ENCODE results near the gene SOX21.

The SOX21 gene

DNA sequence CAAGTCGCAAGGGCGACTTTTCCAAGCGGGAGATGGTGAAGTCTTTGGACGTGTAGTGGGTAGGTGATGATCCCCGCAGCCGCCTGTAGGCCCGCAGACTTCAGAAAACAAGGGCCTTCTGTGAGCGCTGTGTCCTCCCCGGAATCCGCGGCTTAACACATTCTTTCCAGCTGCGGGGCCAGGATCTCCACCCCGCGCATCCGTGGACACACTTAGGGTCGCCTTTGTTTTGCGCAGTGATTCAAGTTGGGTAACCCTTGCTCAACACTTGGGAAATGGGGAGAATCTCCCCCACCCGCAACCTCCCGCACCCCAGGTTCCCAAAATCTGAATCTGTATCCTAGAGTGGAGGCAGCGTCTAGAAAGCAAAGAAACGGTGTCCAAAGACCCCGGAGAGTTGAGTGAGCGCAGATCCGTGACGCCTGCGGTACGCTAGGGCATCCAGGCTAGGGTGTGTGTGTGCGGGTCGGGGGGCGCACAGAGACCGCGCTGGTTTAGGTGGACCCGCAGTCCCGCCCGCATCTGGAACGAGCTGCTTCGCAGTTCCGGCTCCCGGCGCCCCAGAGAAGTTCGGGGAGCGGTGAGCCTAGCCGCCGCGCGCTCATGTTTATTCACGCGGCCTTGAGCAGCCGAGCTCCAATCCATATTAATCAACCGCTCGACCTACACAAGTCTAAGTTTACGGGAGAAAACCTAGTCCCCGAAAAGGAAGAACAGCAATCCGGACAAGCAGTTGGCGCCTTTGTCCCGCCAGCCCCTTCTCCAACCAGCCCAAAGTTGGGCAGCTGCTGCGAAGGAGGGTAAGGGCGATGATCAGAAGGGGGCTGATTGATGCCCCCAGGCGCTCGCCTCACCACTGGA is 9.9 kb downstream of the SOX21 start:
- H2AFZ ChIP-seq (ENCODE audit: low read length) = no peak overlapping the region
- no peaks in the 10 kb centered on the region for H3K4me1 ChIP-seq (ENCODE audit: insufficient read depth, low read length, severe bottlenecking)
- no peaks in the 10 kb centered on the region for H3F3A ChIP-seq (ENCODE audit: insufficient read depth, low read length)
- H3K9me2 ChIP-seq (ENCODE audit: low read depth, low read length) = no peaks in the 10 kb centered on the region
- no peaks in the 10 kb centered on the region for H3K79me2 ChIP-seq (ENCODE audit: insufficient read depth, low read length)
- H3K27me3 ChIP-seq (ENCODE audit: insufficient read depth, low read length) = no peaks in the 10 kb centered on the region
- H3K4me2 ChIP-seq (ENCODE audit: low read length) = no peak overlapping the region
- no peaks in the 10 kb centered on the region for H4K20me1 ChIP-seq (ENCODE audit: insufficient read depth, low read length)
- no peak overlapping the region for H3K27ac ChIP-seq (ENCODE audit: low read depth, low read length, poor library complexity, severe bottlenecking)
- no peak overlapping the region for H3K4me3 ChIP-seq (ENCODE audit: low read depth, low read length, poor library complexity, severe bottlenecking)
- no peaks in the 10 kb centered on the region for H3K9me3 ChIP-seq (ENCODE audit: low read length)
- no peaks in the 10 kb centered on the region for H3K36me3 ChIP-seq (ENCODE audit: insufficient read depth, low read length)
- TF ChIP-seq, protein P1, sequence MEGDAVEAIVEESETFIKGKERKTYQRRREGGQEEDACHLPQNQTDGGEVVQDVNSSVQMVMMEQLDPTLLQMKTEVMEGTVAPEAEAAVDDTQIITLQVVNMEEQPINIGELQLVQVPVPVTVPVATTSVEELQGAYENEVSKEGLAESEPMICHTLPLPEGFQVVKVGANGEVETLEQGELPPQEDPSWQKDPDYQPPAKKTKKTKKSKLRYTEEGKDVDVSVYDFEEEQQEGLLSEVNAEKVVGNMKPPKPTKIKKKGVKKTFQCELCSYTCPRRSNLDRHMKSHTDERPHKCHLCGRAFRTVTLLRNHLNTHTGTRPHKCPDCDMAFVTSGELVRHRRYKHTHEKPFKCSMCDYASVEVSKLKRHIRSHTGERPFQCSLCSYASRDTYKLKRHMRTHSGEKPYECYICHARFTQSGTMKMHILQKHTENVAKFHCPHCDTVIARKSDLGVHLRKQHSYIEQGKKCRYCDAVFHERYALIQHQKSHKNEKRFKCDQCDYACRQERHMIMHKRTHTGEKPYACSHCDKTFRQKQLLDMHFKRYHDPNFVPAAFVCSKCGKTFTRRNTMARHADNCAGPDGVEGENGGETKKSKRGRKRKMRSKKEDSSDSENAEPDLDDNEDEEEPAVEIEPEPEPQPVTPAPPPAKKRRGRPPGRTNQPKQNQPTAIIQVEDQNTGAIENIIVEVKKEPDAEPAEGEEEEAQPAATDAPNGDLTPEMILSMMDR (IDR thresholded peaks at IDR 0.05; ENCODE audit: low read length) = no peak
- no peak for TF ChIP-seq EZH2 (IDR thresholded peaks at IDR 0.05; ENCODE audit: borderline replicate concordance, low read length)
- no peak overlapping the region for H3K9ac ChIP-seq (ENCODE audit: low read length)

DNA sequence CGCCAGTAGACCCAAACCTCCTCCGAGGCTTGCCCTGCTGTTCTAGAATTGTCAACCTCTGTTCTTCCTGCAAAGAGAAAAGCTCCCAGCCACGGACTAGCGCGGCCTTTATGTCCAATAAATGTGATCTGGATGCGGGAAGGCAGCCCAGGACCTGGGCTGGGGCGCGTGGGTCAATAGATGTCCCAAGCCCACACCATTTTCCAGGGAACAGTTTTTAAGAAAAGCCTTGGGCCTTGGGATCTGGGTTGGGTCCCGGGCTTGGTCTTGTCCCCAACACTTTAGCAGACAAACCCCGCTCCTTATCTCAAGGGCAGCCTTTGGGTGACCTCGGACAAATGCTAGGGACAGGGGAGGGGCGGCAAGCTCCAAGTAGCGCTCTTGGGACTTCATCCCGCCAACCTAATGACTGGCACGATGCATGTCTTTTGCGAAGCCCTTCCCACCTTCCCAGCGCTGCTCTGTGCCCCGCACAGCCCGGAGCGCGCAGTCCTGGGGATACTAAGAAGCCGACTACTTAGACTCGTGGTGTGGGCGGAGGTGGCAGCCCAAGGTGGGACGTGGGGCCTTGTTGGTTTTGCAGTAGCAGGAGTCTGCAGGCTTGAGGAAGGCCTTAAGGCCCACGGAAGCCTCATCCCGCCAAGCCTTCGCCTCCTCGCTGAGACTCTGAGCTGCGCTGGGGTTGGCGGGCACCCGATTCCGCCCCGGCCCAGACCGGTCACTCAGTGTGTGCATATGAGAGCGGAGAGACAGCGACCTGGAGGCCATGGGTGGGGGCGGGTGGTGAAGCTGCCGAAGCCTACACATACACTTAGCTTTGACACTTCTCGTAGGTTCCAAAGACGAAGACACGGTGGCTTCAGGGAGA is 10.8 kb downstream of the SOX21 start:
- Histone ChIP-seq H3K9me3 (ENCODE audit: low read length) (no peaks in the 10 kb centered on the region), H3F3A (ENCODE audit: insufficient read depth, low read length) (no peaks in the 10 kb centered on the region), H3K9ac (ENCODE audit: low read length) (no peak overlapping the region), H3K9me2 (ENCODE audit: low read depth, low read length) (no peaks in the 10 kb centered on the region), H3K36me3 (ENCODE audit: insufficient read depth, low read length) (no peaks in the 10 kb centered on the region), H3K27ac (ENCODE audit: low read depth, low read length, poor library complexity, severe bottlenecking) (no peak overlapping the region), H4K20me1 (ENCODE audit: insufficient read depth, low read length) (no peaks in the 10 kb centered on the region), H3K4me1 (ENCODE audit: insufficient read depth, low read length, severe bottlenecking) (no peaks in the 10 kb centered on the region), H3K4me3 (ENCODE audit: low read depth, low read length, poor library complexity, severe bottlenecking) (no peak overlapping the region), H3K4me2 (ENCODE audit: low read length) (no peak overlapping the region), H2AFZ (ENCODE audit: low read length) (no peak overlapping the region), H3K79me2 (ENCODE audit: insufficient read depth, low read length) (no peaks in the 10 kb centered on the region), H3K27me3 (ENCODE audit: insufficient read depth, low read length) (no peaks in the 10 kb centered on the region)
- no peak for TF ChIP-seq EZH2 (IDR thresholded peaks at IDR 0.05; ENCODE audit: borderline replicate concordance, low read length)
- TF ChIP-seq, protein P1 (IDR thresholded peaks at IDR 0.05; ENCODE audit: low read length) = no peak

DNA sequence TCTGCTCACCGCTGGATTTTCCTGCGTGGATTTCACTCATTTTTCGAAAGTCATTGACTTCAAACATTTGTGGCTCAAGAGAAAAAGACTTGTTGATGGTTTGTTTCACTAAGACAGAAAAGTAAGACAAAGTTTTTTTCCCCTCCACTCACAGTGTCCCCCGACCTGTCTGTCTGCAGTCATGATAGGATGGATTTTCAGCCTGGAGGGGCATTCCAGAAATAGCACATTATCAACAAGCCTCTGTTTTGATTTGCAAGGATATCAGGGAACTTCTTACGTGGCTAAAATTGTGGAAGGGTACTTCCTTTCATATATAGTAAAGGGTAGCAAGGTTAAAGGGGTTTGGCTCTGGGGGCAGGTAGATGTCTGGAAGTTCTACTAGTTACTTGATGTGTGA is 11.8 kb downstream of the SOX21 start:
- H3K27ac ChIP-seq (ENCODE audit: low read depth, low read length, poor library complexity, severe bottlenecking) = no peak overlapping the region
- no peaks in the 10 kb centered on the region for H3K36me3 ChIP-seq (ENCODE audit: insufficient read depth, low read length)
- no peak overlapping the region for H3K4me2 ChIP-seq (ENCODE audit: low read length)
- no peak overlapping the region for H3K9ac ChIP-seq (ENCODE audit: low read length)
- H3K9me3 ChIP-seq (ENCODE audit: low read length) = no peaks in the 10 kb centered on the region
- no peak overlapping the region for H2AFZ ChIP-seq (ENCODE audit: low read length)
- no peaks in the 10 kb centered on the region for H3K4me1 ChIP-seq (ENCODE audit: insufficient read depth, low read length, severe bottlenecking)
- H4K20me1 ChIP-seq (ENCODE audit: insufficient read depth, low read length) = no peaks in the 10 kb centered on the region
- no peak for TF ChIP-seq EZH2 (IDR thresholded peaks at IDR 0.05; ENCODE audit: borderline replicate concordance, low read length)
- TF ChIP-seq, protein P1 (IDR thresholded peaks at IDR 0.05; ENCODE audit: low read length) = no peak
- H3K27me3 ChIP-seq (ENCODE audit: insufficient read depth, low read length) = no peaks in the 10 kb centered on the region
- no peaks in the 10 kb centered on the region for H3F3A ChIP-seq (ENCODE audit: insufficient read depth, low read length)
- H3K4me3 ChIP-seq (ENCODE audit: low read depth, low read length, poor library complexity, severe bottlenecking) = no peak overlapping the region
- H3K9me2 ChIP-seq (ENCODE audit: low read depth, low read length) = no peaks in the 10 kb centered on the region
- no peaks in the 10 kb centered on the region for H3K79me2 ChIP-seq (ENCODE audit: insufficient read depth, low read length)
